Activated B cell treated with CpG ODN at 0.5 μM for 24 hours (primary cell): ENCODE measurements around the gene DYNLT3. TPM values are rescaled to one million over a fixed set of nuclear protein-coding genes. Genes with fewer than 3 reads are reported as not detected.

Source experiments
- ATAC-seq: fragments of 200-7000 bp; cut with Tn5 transposase; one replicate; pipeline ENCODE4 v1.10.0; 2021; ENCODE audit warnings: low read depth, mild to moderate bottlenecking, moderate library complexity
- CTCF ChIA-PET: fragments of 350-600 bp; sonication (Branson Sonifier 250); formaldehyde crosslinking; loops from one replicate; lab custom pipeline; 2021; ENCODE audit warnings: antibody characterized with exemption; lab: Charles Lee
- POLR2A ChIA-PET: fragments of 350-600 bp; sonication (Branson Sonifier 250); formaldehyde crosslinking; loops from one replicate; lab custom pipeline; 2021; ENCODE audit warnings: antibody characterized with exemption; lab: Charles Lee
- DNase-seq: peaks from one replicate; pipeline ENCODE4 v3.0.0; 2022
- H3K27ac Mint-ChIP-seq: one replicate; pipeline ENCODE4 v1.8.0; 2020; ENCODE audit warnings: mixed read lengths
- H3K27me3 Mint-ChIP-seq: one replicate; pipeline ENCODE4 v1.8.0; 2021; ENCODE audit warnings: mixed read lengths
- H3K36me3 Mint-ChIP-seq: one replicate; pipeline ENCODE4 v1.8.0; 2021; ENCODE audit warnings: low read depth, mixed read lengths
- H3K4me1 Mint-ChIP-seq: one replicate; pipeline ENCODE4 v1.8.0; 2021; ENCODE audit warnings: mixed read lengths
- H3K4me3 Mint-ChIP-seq: one replicate; pipeline ENCODE4 v1.8.0; 2020; ENCODE audit warnings: mild to moderate bottlenecking, mixed read lengths
- H3K9me3 Mint-ChIP-seq: one replicate; pipeline ENCODE4 v1.8.0; 2020; ENCODE audit warnings: mixed read lengths
- CTCF ChIP-seq: fragments of 200-600 bp; IDR thresholded peaks from one replicate; pipeline ENCODE4 v1.8.0; 2022; ENCODE audit warnings: antibody characterized with exemption, mild to moderate bottlenecking
- intact Hi-C: fragments of 100-400 bp; cut with micrococcal nuclease; formaldehyde crosslinking; loops from one replicate; pipeline ENCODE4 v1.15.1; 2024
- total RNA-seq: library from RNA; stranded (reverse); gene quantifications from 2 replicates; pipeline ENCODE4 v1.2.3, GENCODE V29; 2022

Gene DYNLT3
- 17.7 and 19.1 TPM in 2 replicates for total RNA-seq

- intact Hi-C loops = loop anchor here (1.0 to 10.0 kb wide), 5 partner anchors 22 to 480 kb away; partner anchors contain the start of genes RPGR and XK
- H3K4me3 Mint-ChIP-seq = peak within 1 kb of the TSS; percentile 81
- peaks cover 6% of the 10 kb centered on the region for H3K36me3 Mint-ChIP-seq
- ChIA-PET CTCF (no interaction called here), POLR2A (interaction anchor here (1.1 kb wide), 1 partner anchor 101 kb away, joined by 3 read pairs; no protein-coding TSS in a partner anchor)
- DNase-seq (peak; percentile 72), ATAC-seq (peak; percentile 99)
- no peak for TF ChIP-seq CTCF
- H3K4me1 Mint-ChIP-seq = peaks cover 20% of the 10 kb centered on the region
- no peaks in the 10 kb centered on the region for H3K9me3 Mint-ChIP-seq
- no peaks in the 10 kb centered on the region for H3K27me3 Mint-ChIP-seq
- H3K27ac Mint-ChIP-seq = peak within 1 kb of the TSS; percentile 86
Measured at GRCh38 chrX:37846934-37847732, at the start of gene DYNLT3. TSS of gene DYNLT3 (minus strand) at chrX:37847571. CDS start at chrX:37847510, 61 bp downstream.

GRCh38 chrX:37896511-37896890 is 49.1 kb upstream of the DYNLT3 start:
- no peaks in the 10 kb centered on the region for H3K4me1 Mint-ChIP-seq
- H3K9me3 Mint-ChIP-seq = no peaks in the 10 kb centered on the region
- H3K27ac Mint-ChIP-seq = no peak overlapping the region
- ChIA-PET POLR2A (no interaction called here), CTCF (no interaction called here)
- no peak for TF ChIP-seq CTCF
- no peak for ATAC-seq
- H3K27me3 Mint-ChIP-seq = no peaks in the 10 kb centered on the region
- intact Hi-C loops = no loop called here
- no peaks in the 10 kb centered on the region for H3K36me3 Mint-ChIP-seq
- no peak for DNase-seq
- no peak overlapping the region for H3K4me3 Mint-ChIP-seq

GRCh38 chrX:37895795-37896510 is 48.6 kb upstream of the DYNLT3 start:
- POLR2A ChIA-PET = no interaction called here
- no peak for DNase-seq
- Mint-ChIP-seq H3K9me3 (no peaks in the 10 kb centered on the region), H3K27me3 (no peaks in the 10 kb centered on the region), H3K36me3 (no peaks in the 10 kb centered on the region), H3K27ac (no peak overlapping the region), H3K4me3 (no peak overlapping the region), H3K4me1 (no peaks in the 10 kb centered on the region)
- CTCF ChIA-PET = no interaction called here
- intact Hi-C loops = no loop called here
- TF ChIP-seq CTCF = no peak
- no peak for ATAC-seq

GRCh38 chrX:37894725-37895124 is 47.4 kb upstream of the DYNLT3 start:
- H3K36me3 Mint-ChIP-seq = no peaks in the 10 kb centered on the region
- H3K27ac Mint-ChIP-seq = no peak overlapping the region
- TF ChIP-seq CTCF = no peak
- no peak overlapping the region for H3K4me3 Mint-ChIP-seq
- no peaks in the 10 kb centered on the region for H3K27me3 Mint-ChIP-seq
- DNase-seq = no peak
- ChIA-PET CTCF (no interaction called here), POLR2A (no interaction called here)
- no peaks in the 10 kb centered on the region for H3K4me1 Mint-ChIP-seq
- H3K9me3 Mint-ChIP-seq = no peaks in the 10 kb centered on the region
- no peak for ATAC-seq
- intact Hi-C loops = no loop called here

GRCh38 chrX:37888010-37888409 is 40.6 kb upstream of the DYNLT3 start:
- TF ChIP-seq CTCF = no peak
- Mint-ChIP-seq H3K4me3 (no peak overlapping the region), H3K4me1 (no peaks in the 10 kb centered on the region), H3K27ac (no peak overlapping the region), H3K36me3 (no peaks in the 10 kb centered on the region), H3K27me3 (no peaks in the 10 kb centered on the region), H3K9me3 (no peaks in the 10 kb centered on the region)
- ChIA-PET CTCF (no interaction called here), POLR2A (no interaction called here)
- intact Hi-C loops = no loop called here
- DNase-seq (no peak), ATAC-seq (no peak)
